Activated naive CD4-positive, alpha-beta T cell treated with anti-CD3 and anti-CD28 coated beads, Interleukin-2, amount 50 U/mL, for 24 hours (primary cell): Measurements from ENCODE around the gene CDKN2AIP.
A peak's percentile ranks its signal among the peaks of the same experiment; 100 is the strongest.

Source experiments
- H3K27ac Mint-ChIP-seq: one replicate; pipeline ENCODE4 v1.8.0; 2021; ENCODE audit warnings: mild to moderate bottlenecking, mixed read lengths
- H3K27me3 Mint-ChIP-seq: one replicate; pipeline ENCODE4 v1.8.0; 2021; ENCODE audit warnings: mixed read lengths
- H3K36me3 Mint-ChIP-seq: one replicate; pipeline ENCODE4 v1.8.0; 2021; ENCODE audit warnings: mixed read lengths
- H3K4me1 Mint-ChIP-seq: one replicate; pipeline ENCODE4 v1.8.0; 2021; ENCODE audit warnings: mixed read lengths
- H3K4me3 Mint-ChIP-seq: one replicate; pipeline ENCODE4 v1.8.0; 2021; ENCODE audit warnings: mild to moderate bottlenecking, mixed read lengths
- H3K9me3 Mint-ChIP-seq: one replicate; pipeline ENCODE4 v1.8.0; 2021; ENCODE audit warnings: mixed read lengths

Gene CDKN2AIP

DNA sequence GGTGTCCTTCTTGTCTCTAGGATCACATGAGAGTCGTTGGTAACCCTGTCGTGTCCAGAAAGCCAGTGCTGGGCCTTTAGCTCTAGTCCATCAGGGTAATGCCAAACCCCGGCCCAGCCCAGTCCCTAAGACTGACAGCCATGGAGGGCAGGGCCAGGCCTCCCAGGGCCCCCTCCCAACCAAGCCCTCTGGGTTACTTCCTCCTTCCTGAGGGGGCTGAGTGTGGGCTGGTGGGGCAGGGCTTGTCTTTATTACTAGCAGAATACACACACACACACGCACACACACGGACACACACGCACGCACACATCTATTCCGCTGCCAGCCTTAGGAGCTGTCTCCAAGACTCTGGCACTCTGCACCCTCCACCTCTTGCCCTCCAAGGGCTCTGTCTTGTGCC is 35.6 kb upstream of the CDKN2AIP start:
- H3K4me3 Mint-ChIP-seq = no peak overlapping the region
- H3K9me3 Mint-ChIP-seq = no peaks in the 10 kb centered on the region
- no peak overlapping the region for H3K27ac Mint-ChIP-seq
- H3K4me1 Mint-ChIP-seq = peaks cover 18% of the 10 kb centered on the region
- H3K27me3 Mint-ChIP-seq = no peaks in the 10 kb centered on the region
- no peaks in the 10 kb centered on the region for H3K36me3 Mint-ChIP-seq

DNA sequence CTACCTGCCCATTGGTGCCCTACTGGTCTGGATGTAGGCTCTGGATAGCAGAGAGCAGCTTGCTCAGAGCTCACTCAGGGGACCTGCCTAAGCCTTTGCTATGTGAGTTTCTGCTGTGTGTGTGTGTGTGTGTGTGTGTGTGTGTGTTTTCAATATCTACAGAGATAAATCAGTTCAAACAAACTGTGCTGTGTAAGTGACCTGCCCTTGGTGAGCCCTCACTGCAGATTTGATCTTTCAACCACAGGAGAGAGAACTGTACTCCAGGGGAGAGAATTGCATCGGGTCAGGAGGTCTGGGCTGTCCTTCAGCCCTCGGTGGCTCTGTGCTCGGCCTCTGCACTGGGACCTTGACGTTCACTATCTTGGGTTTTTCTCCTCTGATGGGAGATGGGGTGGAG is 35.0 kb upstream of the CDKN2AIP start:
- no peak overlapping the region for H3K4me3 Mint-ChIP-seq
- peaks cover 18% of the 10 kb centered on the region for H3K4me1 Mint-ChIP-seq
- no peaks in the 10 kb centered on the region for H3K27me3 Mint-ChIP-seq
- H3K27ac Mint-ChIP-seq = no peak overlapping the region
- H3K9me3 Mint-ChIP-seq = no peaks in the 10 kb centered on the region
- H3K36me3 Mint-ChIP-seq = no peaks in the 10 kb centered on the region

GRCh38 chr4:183409934-183410333 is 34.5 kb upstream of the CDKN2AIP start:
- Mint-ChIP-seq H3K9me3 (no peaks in the 10 kb centered on the region), H3K36me3 (no peaks in the 10 kb centered on the region), H3K27me3 (no peaks in the 10 kb centered on the region), H3K27ac (no peak overlapping the region), H3K4me1 (peaks cover 18% of the 10 kb centered on the region), H3K4me3 (no peak overlapping the region)

DNA sequence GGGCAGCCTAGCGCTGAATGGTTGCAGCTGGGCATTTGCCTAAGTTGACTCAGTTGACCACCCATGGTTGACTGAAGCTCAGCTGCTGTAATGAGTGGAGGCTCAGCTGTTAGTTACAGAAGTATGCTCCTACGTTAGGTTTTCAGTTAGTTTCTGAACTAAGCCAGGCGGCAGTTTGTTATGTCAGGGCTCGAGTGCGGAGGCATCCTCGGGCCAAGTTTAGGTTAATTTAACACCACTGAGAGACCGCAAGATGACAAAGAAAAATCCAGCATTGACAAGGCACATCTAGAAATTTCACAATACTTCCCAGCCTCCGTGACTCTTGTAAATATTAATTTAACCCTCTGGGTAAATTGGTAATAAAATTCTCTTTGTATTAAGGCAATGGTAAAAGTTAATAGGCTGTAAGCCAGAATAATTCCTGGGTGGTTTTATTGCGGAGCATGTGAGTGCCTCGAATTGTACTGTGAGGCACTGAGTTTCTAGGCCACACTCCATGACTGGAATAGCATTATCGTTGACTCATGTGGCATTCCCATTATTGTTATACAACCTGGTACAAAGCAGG is 33.1 kb upstream of the CDKN2AIP start:
- Mint-ChIP-seq H3K4me1 (peaks cover 13% of the 10 kb centered on the region), H3K27me3 (no peaks in the 10 kb centered on the region), H3K36me3 (no peaks in the 10 kb centered on the region), H3K27ac (no peak overlapping the region), H3K9me3 (no peaks in the 10 kb centered on the region), H3K4me3 (no peak overlapping the region)

GRCh38 chr4:183412821-183413220 is 31.6 kb upstream of the CDKN2AIP start:
- Mint-ChIP-seq H3K27ac (no peak overlapping the region), H3K27me3 (no peaks in the 10 kb centered on the region), H3K9me3 (no peaks in the 10 kb centered on the region), H3K4me3 (no peak overlapping the region), H3K36me3 (no peaks in the 10 kb centered on the region), H3K4me1 (peaks cover 8% of the 10 kb centered on the region)

GRCh38 chr4:183413234-183414200 is 30.9 kb upstream of the CDKN2AIP start:
- Mint-ChIP-seq H3K36me3 (no peaks in the 10 kb centered on the region), H3K27me3 (no peaks in the 10 kb centered on the region), H3K4me3 (no peak overlapping the region), H3K27ac (no peak overlapping the region), H3K9me3 (no peaks in the 10 kb centered on the region), H3K4me1 (peaks cover 5% of the 10 kb centered on the region)

- H3K27me3 Mint-ChIP-seq = no peaks in the 10 kb centered on the region
- H3K27ac Mint-ChIP-seq = no peak overlapping the region
- no peaks in the 10 kb centered on the region for H3K9me3 Mint-ChIP-seq
- no peaks in the 10 kb centered on the region for H3K36me3 Mint-ChIP-seq
- no peak overlapping the region for H3K4me3 Mint-ChIP-seq
- peaks cover 5% of the 10 kb centered on the region for H3K4me1 Mint-ChIP-seq
Observed at GRCh38 chr4:183416879-183417755, 27.3 kb upstream of the CDKN2AIP start.

DNA sequence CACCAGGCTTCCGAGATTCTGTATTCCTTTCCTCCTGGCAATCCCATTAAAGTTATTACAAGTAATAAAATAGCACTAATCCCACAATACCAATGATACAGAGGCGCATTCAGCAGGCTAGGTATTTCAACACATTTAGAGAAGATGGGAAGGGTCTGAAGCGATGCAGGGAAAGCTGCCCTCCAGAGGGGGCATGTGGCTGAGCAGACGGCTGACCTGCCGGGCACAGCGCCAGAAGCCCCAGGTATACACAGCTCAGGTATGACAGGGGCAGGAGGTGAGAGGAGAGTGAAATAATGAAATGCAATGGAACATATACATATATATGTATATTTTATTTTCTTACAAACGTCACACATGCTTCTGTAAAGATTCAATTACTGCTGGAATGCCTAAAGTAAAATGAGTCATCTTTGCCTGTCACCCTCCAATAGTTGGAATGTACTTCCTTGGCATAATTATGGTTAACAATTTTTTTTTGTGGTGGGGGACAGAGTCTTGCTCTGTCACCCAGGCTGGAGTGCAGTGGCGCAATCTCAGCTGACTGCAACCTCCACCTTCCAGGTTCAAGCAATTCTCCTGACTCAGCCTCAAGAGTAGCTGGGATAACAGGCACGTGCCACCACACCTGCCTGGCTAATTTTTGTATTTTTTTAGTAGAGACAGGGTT is 21.3 kb upstream of the CDKN2AIP start:
- H3K36me3 Mint-ChIP-seq = no peaks in the 10 kb centered on the region
- H3K27ac Mint-ChIP-seq = peak overlapping the region; percentile 62
- H3K4me3 Mint-ChIP-seq = no peak overlapping the region
- H3K9me3 Mint-ChIP-seq = no peaks in the 10 kb centered on the region
- peaks cover 11% of the 10 kb centered on the region for H3K4me1 Mint-ChIP-seq
- no peaks in the 10 kb centered on the region for H3K27me3 Mint-ChIP-seq

GRCh38 chr4:183424109-183424744 is 20.2 kb upstream of the CDKN2AIP start:
- Mint-ChIP-seq H3K9me3 (no peaks in the 10 kb centered on the region), H3K27ac (peak overlapping the region; percentile 69), H3K4me3 (no peak overlapping the region), H3K27me3 (no peaks in the 10 kb centered on the region), H3K4me1 (peaks cover 11% of the 10 kb centered on the region), H3K36me3 (no peaks in the 10 kb centered on the region)

GRCh38 chr4:183426507-183426906 is 17.9 kb upstream of the CDKN2AIP start:
- Mint-ChIP-seq H3K4me1 (peaks cover 30% of the 10 kb centered on the region), H3K36me3 (no peaks in the 10 kb centered on the region), H3K27ac (peak overlapping the region; percentile 74), H3K9me3 (no peaks in the 10 kb centered on the region), H3K27me3 (no peaks in the 10 kb centered on the region), H3K4me3 (no peak overlapping the region)

DNA sequence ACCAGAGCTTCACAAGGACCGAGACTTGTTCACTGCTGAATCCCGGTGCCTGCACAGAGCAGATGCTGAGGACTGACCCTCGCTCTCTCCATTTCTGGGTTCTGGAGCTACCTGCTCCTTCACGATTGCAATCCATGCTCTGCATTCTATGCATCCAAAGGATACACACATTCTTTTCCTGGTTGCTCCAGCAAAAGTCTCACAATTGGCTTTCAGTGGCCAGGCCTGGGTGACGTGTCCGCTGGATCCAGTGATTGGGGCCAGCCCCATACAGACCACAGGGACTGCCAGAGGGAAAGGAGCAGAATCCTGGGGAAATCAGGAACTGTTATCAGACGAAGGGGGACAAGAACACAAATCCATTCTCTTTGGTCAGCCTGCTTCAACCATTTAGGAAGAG is 14.9 kb upstream of the CDKN2AIP start:
- peaks cover 47% of the 10 kb centered on the region for H3K4me1 Mint-ChIP-seq
- H3K27ac Mint-ChIP-seq = no peak overlapping the region
- no peaks in the 10 kb centered on the region for H3K27me3 Mint-ChIP-seq
- H3K36me3 Mint-ChIP-seq = no peaks in the 10 kb centered on the region
- no peak overlapping the region for H3K4me3 Mint-ChIP-seq
- H3K9me3 Mint-ChIP-seq = no peaks in the 10 kb centered on the region

GRCh38 chr4:183430317-183430993 is 14.0 kb upstream of the CDKN2AIP start:
- Mint-ChIP-seq H3K9me3 (no peaks in the 10 kb centered on the region), H3K27me3 (no peaks in the 10 kb centered on the region), H3K27ac (peak overlapping the region; percentile 90), H3K4me1 (peaks cover 53% of the 10 kb centered on the region), H3K4me3 (peak overlapping the region; percentile 2), H3K36me3 (no peaks in the 10 kb centered on the region)

DNA sequence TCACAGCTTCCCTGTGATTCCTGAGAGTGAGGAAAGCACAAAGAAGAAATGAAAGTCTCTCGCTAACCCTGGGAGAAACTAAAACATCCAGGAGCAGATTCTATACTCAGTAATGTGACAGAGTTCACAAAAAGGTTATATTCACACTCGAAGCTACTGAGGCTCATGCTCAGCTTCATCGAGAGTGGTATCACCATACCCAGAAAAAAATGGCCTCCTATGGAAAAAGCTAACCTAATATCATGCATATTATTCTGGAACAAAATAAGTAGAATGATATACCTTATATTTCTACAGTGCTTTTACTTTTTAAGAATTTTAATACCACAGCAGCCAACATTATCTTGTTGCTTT is 13.5 kb upstream of the CDKN2AIP start:
- Mint-ChIP-seq H3K9me3 (no peaks in the 10 kb centered on the region), H3K27ac (peak overlapping the region; percentile 47), H3K4me3 (peak overlapping the region; percentile 2), H3K4me1 (peaks cover 53% of the 10 kb centered on the region), H3K36me3 (no peaks in the 10 kb centered on the region), H3K27me3 (no peaks in the 10 kb centered on the region)

DNA sequence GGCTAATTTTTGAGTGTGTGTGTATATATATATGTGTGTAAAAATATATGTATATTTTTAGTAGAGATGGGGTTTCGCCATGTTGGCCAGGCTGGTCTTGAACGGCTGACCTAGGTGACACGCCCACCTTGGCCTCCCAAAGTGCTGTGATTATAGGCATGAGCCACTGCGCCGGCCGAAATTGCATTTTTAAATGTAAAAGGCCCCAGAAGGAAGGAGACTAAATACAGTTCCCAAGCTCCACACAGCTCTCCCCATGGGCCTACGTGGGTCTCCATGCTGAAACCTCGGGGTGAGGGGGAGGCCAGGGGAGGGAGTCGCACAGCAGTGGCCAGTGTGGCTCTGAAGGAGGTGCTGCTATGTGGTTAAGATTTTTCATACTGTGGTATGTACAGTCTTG is 12.8 kb upstream of the CDKN2AIP start:
- H3K4me1 Mint-ChIP-seq = peaks cover 46% of the 10 kb centered on the region
- no peak overlapping the region for H3K4me3 Mint-ChIP-seq
- no peaks in the 10 kb centered on the region for H3K27me3 Mint-ChIP-seq
- peak overlapping the region; percentile 65 for H3K27ac Mint-ChIP-seq
- H3K9me3 Mint-ChIP-seq = no peaks in the 10 kb centered on the region
- H3K36me3 Mint-ChIP-seq = no peaks in the 10 kb centered on the region
